Kidney (tissue), 14 donors: ENCODE results near the gene LPCAT2. TPM values are rescaled to one million over a fixed set of nuclear protein-coding genes. Genes with fewer than 3 reads are reported as not detected.

Experiments
- DNase-seq, 5 donors: peaks; one replicate each; pipeline ENCODE4 v3.0.0-alpha.2; 2013 to 2020
- FAIRE-seq: peaks from 2 replicates; lab custom pipeline; 2012; peaks lifted over from hg19 to GRCh38; lab: Jason Lieb, UNC
- H3K27ac ChIP-seq, 2 donors: one replicate each; pipeline ENCODE4 v1.7.0; 2013; ENCODE audit warnings: low read depth in 2 of 2, low read length in 2 of 2, inconsistent platforms in 1 of 2
- H3K27me3 ChIP-seq: one replicate; pipeline ENCODE4 v1.7.1; 2013; ENCODE audit warnings: low read length, inconsistent platforms; ENCODE audit not compliant: control insufficient read depth, insufficient read depth
- H3K36me3 ChIP-seq, 3 donors: one replicate each; pipeline versions ENCODE4 v1.7.0 to v1.7.1; 2013; ENCODE audit warnings: low read length in 3 of 3, control low read depth in 1 of 3, inconsistent platforms in 1 of 3; ENCODE audit not compliant: insufficient read depth in 3 of 3, control insufficient read depth in 2 of 3
- H3K4me1 ChIP-seq, 3 donors: one replicate each; pipeline versions ENCODE4 v1.7.0 to v1.7.1; 2013; ENCODE audit warnings: low read length in 3 of 3, inconsistent platforms in 1 of 3, low read depth in 1 of 3; ENCODE audit not compliant: control insufficient read depth in 2 of 3, insufficient read depth in 2 of 3
- H3K4me3 ChIP-seq, 3 donors: one replicate each; pipeline versions ENCODE4 v1.7.0 to v1.8.1; 2013; ENCODE audit warnings: low read length in 3 of 3, control low read depth in 1 of 3, inconsistent platforms in 1 of 3
- H3K9ac ChIP-seq, 3 donors: one replicate each; pipeline versions ENCODE4 v1.7.0 to v1.7.1; 2013; ENCODE audit warnings: low read length in 3 of 3, control low read depth in 1 of 3, inconsistent platforms in 1 of 3
- H3K9me3 ChIP-seq, 3 donors: one replicate each; pipeline versions ENCODE4 v1.7.0 to v1.7.1; 2013; ENCODE audit warnings: low read length in 3 of 3, control low read depth in 1 of 3, inconsistent platforms in 1 of 3; ENCODE audit not compliant: control insufficient read depth in 2 of 3, insufficient read depth in 1 of 3
- CTCF ChIP-seq: IDR thresholded peaks from 3 replicates; pipeline ENCODE4 v1.5.1; 2012; ENCODE audit warnings: mild to moderate bottlenecking, moderate library complexity, borderline replicate concordance; ENCODE audit not compliant: insufficient read depth; ENCODE audit errors: extremely low read depth
- intact Hi-C: fragments of 100-400 bp; cut with DNase I; formaldehyde crosslinking; loops from one replicate; pipeline ENCODE4 v1.11.1; 2022
- polyA plus RNA-seq: library from polyadenylated mRNA; stranded (reverse); fragments of 350-450 nt; fragmentation: Illumina TruSeq; extraction: RNeasy Lipid Tissue Mini Kit (QIAGEN cat#74804); gene quantifications from one replicate; pipeline ENCODE4 v1.2.3, GENCODE V29; 2014; ENCODE audit warnings: low read depth, low replicate concordance; ENCODE audit not compliant: insufficient read depth
- total RNA-seq: library from RNA; stranded (reverse); fragmentation: NEBNext Ultra II Directional; extraction: Animal tissue kit (Norgen Biotek cat#: 25700); gene quantifications from one replicate; pipeline ENCODE4 v1.2.1, GENCODE V29; 2021
- donor health status: control.
- donor health status: control.
- donor health status: control.
- donor health status: control.
- donor health status: control.
- donor health status: DM: yes; HTN: yes; CAD: no.
- donor health status: Normal renal cell carcinoma (clear cell type).

Gene LPCAT2
- total and polyA plus RNA-seq, 2 donors from 2014 or later = 7.7 to 20.6 TPM

- Histone ChIP-seq H3K27ac (no peak overlapping the region), H3K9me3 (no peaks in the 10 kb centered on the region), H3K4me1 (peaks cover 0 to 2% (median 0%) of the 10 kb centered on the region in 3 donors), H3K4me3 (no peak overlapping the region), H3K27me3 (no peaks in the 10 kb centered on the region), H3K9ac (no peak overlapping the region), H3K36me3 (no peaks in the 10 kb centered on the region)
- DNase-seq (no peak), FAIRE-seq (no peak)
- no peak for TF ChIP-seq CTCF
- intact Hi-C loops = no loop called here
These were observed 37.3 kb upstream of the LPCAT2 start for GRCh38 chr16:55471448-55472097.

- intact Hi-C loops = no loop called here
- no peak for TF ChIP-seq CTCF
- FAIRE-seq (no peak), DNase-seq (no peak)
- Histone ChIP-seq H3K4me3 (no peak overlapping the region), H3K9ac (no peak overlapping the region), H3K27me3 (no peaks in the 10 kb centered on the region), H3K36me3 (no peaks in the 10 kb centered on the region), H3K9me3 (no peaks in the 10 kb centered on the region), H3K27ac (no peak overlapping the region), H3K4me1 (peaks cover 0 to 2% (median 0%) of the 10 kb centered on the region in 3 donors)
These were observed 35.3 kb upstream of the LPCAT2 start for GRCh38 chr16:55473587-55473986.

- H3K36me3 ChIP-seq = no peaks in the 10 kb centered on the region
- H3K9me3 ChIP-seq = no peaks in the 10 kb centered on the region
- no peaks in the 10 kb centered on the region for H3K27me3 ChIP-seq
- DNase-seq (no peak), FAIRE-seq (no peak)
- H3K9ac ChIP-seq = no peak overlapping the region
- intact Hi-C loops = no loop called here
- no peak for TF ChIP-seq CTCF
- H3K4me3 ChIP-seq = no peak overlapping the region
- no peak overlapping the region for H3K27ac ChIP-seq
- peaks cover 0 to 2% (median 0%) of the 10 kb centered on the region in 3 donors for H3K4me1 ChIP-seq
These were observed 34.1 kb upstream of the LPCAT2 start for GRCh38 chr16:55474821-55475220.

- H3K27me3 ChIP-seq = peaks cover under 1% of the 10 kb centered on the region
- H3K27ac ChIP-seq = peak overlapping the region in 1 of 2 donors; percentile 9
- no peak overlapping the region for H3K9ac ChIP-seq
- intact Hi-C loops = no loop called here
- DNase-seq (peak in 2 of 5 donors; percentile 36 to 41), FAIRE-seq (no peak)
- peaks cover 0 to 4% (median 0%) of the 10 kb centered on the region in 3 donors for H3K4me1 ChIP-seq
- no peaks in the 10 kb centered on the region for H3K9me3 ChIP-seq
- H3K4me3 ChIP-seq = no peak overlapping the region
- TF ChIP-seq CTCF = no peak
- no peaks in the 10 kb centered on the region for H3K36me3 ChIP-seq
These were observed 33.0 kb upstream of the LPCAT2 start for GRCh38 chr16:55475919-55476318.
